DOHH2 (cell line): Measurements from ENCODE around the gene APH1B.

ENCODE experiments used
- CTCF ChIP-seq: fragments of 200-600 bp; sonication (generic); IDR thresholded peaks from one replicate; pipeline ENCODE4 v1.5.1; 2014; ENCODE audit warnings: antibody characterized with exemption, mild to moderate bottlenecking, low read depth, low read length; ENCODE audit not compliant: poor library complexity, severe bottlenecking
- EZH2phosphoT487 ChIP-seq: fragments of 200-600 bp; sonication (generic); IDR thresholded peaks from 2 replicates; pipeline ENCODE4 v1.6.1; 2017; ENCODE audit warnings: borderline replicate concordance, mild to moderate bottlenecking, antibody characterized with exemption, low read length, moderate library complexity, mixed read lengths

GRCh38 chr15:63258658-63259057, 18.7 kb upstream of the APH1B start:
- TF ChIP-seq CTCF (no peak), EZH2phosphoT487 (no peak)
